Thymus (tissue), 11 donors: ENCODE results near the gene YBX2. TPM values are rescaled to one million over a fixed set of nuclear protein-coding genes. Genes with fewer than 3 reads are reported as not detected.

Experiments used
- DNase-seq, 9 donors: peaks; one replicate each; pipeline ENCODE4 v3.0.0-alpha.2; 2013; ENCODE audit warnings: low spot score in 9 of 9, low read depth in 6 of 9, missing footprints in 1 of 9
- H3K27ac ChIP-seq, 2 donors: one replicate each; pipeline ENCODE4 v1.5.1; 2013; ENCODE audit warnings: control low read depth in 1 of 2, low read depth in 1 of 2, low read length in 1 of 2, mild to moderate bottlenecking in 1 of 2, moderate library complexity in 1 of 2
- H3K27me3 ChIP-seq, 2 donors: one replicate each; pipeline ENCODE4 v1.5.1; 2013; ENCODE audit warnings: low read length in 1 of 2; ENCODE audit not compliant: control insufficient read depth in 2 of 2, insufficient read depth in 1 of 2
- H3K36me3 ChIP-seq, 2 donors: one replicate each; pipeline ENCODE4 v1.5.1; 2013; ENCODE audit warnings: low read length in 1 of 2, mild to moderate bottlenecking in 1 of 2, moderate library complexity in 1 of 2; ENCODE audit not compliant: control insufficient read depth in 2 of 2, insufficient read depth in 2 of 2
- H3K4me1 ChIP-seq, 2 donors: one replicate each; pipeline ENCODE4 v1.5.1; 2013; ENCODE audit warnings: low read length in 2 of 2; ENCODE audit not compliant: control insufficient read depth in 2 of 2, insufficient read depth in 2 of 2
- H3K4me3 ChIP-seq, 2 donors: one replicate each; pipeline ENCODE4 v1.5.1; 2013; ENCODE audit warnings: low read length in 2 of 2, control low read depth in 1 of 2, mild to moderate bottlenecking in 1 of 2
- H3K9me3 ChIP-seq, 2 donors: one replicate each; pipeline ENCODE4 v1.5.1; 2013; ENCODE audit warnings: low read length in 1 of 2, mild to moderate bottlenecking in 1 of 2; ENCODE audit not compliant: control insufficient read depth in 2 of 2, insufficient read depth in 1 of 2
- WGBS: extraction: QIAGEN DNeasy Blood & Tissue Kit; methylation state at CpG from one replicate; pipeline ENCODE4 v1.1.7; 2013; 5-methylcytosine and 5-hydroxymethylcytosine counted together
- polyA plus RNA-seq: library from polyadenylated mRNA; stranded (reverse); fragments of 200-250 nt; gene quantifications from one replicate; pipeline ENCODE4 v1.2.3, GENCODE V29; 2013
- total RNA-seq: library from RNA; stranded (reverse); fragments of 120-200 nt; gene quantifications from one replicate; pipeline ENCODE4 v1.2.4, GENCODE V29; 2013
- donor health status: healthy.

Gene YBX2
- total and polyA plus RNA-seq, 2 donors = 0.48 to 0.66 TPM

GRCh38 chr17:7254511-7254910 lies 39.9 kb downstream of the YBX2 start:
- peaks cover 40 to 43% of the 10 kb centered on the region in 2 donors for H3K36me3 ChIP-seq
- peaks cover 0 to 4% of the 10 kb centered on the region in 2 donors for H3K9me3 ChIP-seq
- no peak for DNase-seq
- peaks cover 12 to 18% of the 10 kb centered on the region in 2 donors for H3K4me1 ChIP-seq
- no peak overlapping the region for H3K4me3 ChIP-seq
- no peaks in the 10 kb centered on the region for H3K27me3 ChIP-seq
- H3K27ac ChIP-seq = no peak overlapping the region
- WGBS = 98% methylated on average over 4 of the region's 4 CpGs

- Histone ChIP-seq H3K27me3 (no peaks in the 10 kb centered on the region), H3K36me3 (peaks cover 26 to 36% of the 10 kb centered on the region in 2 donors), H3K4me1 (peaks cover 12 to 27% of the 10 kb centered on the region in 2 donors), H3K4me3 (peak overlapping the region; percentile 85 to 88), H3K9me3 (peaks cover 0 to 4% of the 10 kb centered on the region in 2 donors), H3K27ac (peak overlapping the region in 1 of 2 donors; percentile 97)
- DNase-seq = no peak
- WGBS = 93% methylated on average over 5 of the region's 5 CpGs
These were observed 41.4 kb downstream of the YBX2 start for GRCh38 chr17:7253082-7253481.

GRCh38 chr17:7252176-7253043 lies 42.0 kb downstream of the YBX2 start, which contains the start of gene ELP5:
Gene ELP5, plus strand, starts transcription at chr17:7252215. Its CDS starts 336 bp downstream, at chr17:7252551.
- Histone ChIP-seq H3K36me3 (peaks cover 20 to 33% of the 10 kb centered on the region in 2 donors), H3K27ac (peak within 1 kb of the TSS; percentile 97 to 99), H3K4me3 (peak within 1 kb of the TSS; percentile 85 to 88), H3K9me3 (peaks cover 0 to 4% of the 10 kb centered on the region in 2 donors), H3K4me1 (peaks cover 12 to 27% of the 10 kb centered on the region in 2 donors), H3K27me3 (no peaks in the 10 kb centered on the region)
- peak in 7 of 9 donors; percentile 65 to 91 (median 74) for DNase-seq
- 1% methylated on average over 55 of the region's 55 CpGs for WGBS

DNA sequence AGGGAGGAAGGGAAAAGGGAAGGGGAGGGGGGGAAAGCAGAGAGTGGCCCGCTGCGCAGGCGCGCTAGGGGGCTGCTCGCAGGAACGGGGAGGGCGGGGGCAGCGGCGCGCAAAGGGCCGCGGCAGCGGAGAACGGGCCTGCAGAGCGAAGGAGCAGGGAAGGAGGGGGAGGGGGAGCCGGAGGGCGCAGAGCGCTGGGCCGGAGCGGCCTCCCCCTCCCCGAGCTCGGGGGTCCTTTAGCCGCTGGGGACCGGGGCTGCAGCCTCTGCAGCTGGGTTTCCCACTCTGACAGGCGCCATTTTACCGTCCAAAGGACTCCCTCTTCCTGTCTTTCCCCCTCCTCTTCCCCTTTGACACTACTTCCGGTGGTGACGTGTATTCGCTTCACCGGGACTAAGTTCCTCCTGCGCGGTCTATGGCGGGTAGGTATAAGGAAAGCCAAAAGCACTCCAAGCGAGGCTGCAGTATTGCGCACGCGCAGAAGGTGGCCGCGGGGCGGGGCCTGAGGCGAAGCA lies 42.7 kb downstream of the YBX2 start, which contains the start of gene CTDNEP1:
Gene CTDNEP1, minus strand, starts transcription at position 74 of the 515 bp plus-strand sequence. CDS start 438 bp downstream, outside the sequence.
- peaks cover 0 to under 1% of the 10 kb centered on the region in 2 donors for H3K9me3 ChIP-seq
- H3K27me3 ChIP-seq = no peaks in the 10 kb centered on the region
- H3K36me3 ChIP-seq = peaks cover 20 to 32% of the 10 kb centered on the region in 2 donors
- DNase-seq = peak; percentile 98 to 100 (median 99)
- H3K4me1 ChIP-seq = peaks cover 12 to 27% of the 10 kb centered on the region in 2 donors
- peak within 1 kb of the TSS; percentile 85 to 88 for H3K4me3 ChIP-seq
- peak within 1 kb of the TSS; percentile 97 to 99 for H3K27ac ChIP-seq
- under 1% methylated on average over 41 of the region's 41 CpGs for WGBS

DNA sequence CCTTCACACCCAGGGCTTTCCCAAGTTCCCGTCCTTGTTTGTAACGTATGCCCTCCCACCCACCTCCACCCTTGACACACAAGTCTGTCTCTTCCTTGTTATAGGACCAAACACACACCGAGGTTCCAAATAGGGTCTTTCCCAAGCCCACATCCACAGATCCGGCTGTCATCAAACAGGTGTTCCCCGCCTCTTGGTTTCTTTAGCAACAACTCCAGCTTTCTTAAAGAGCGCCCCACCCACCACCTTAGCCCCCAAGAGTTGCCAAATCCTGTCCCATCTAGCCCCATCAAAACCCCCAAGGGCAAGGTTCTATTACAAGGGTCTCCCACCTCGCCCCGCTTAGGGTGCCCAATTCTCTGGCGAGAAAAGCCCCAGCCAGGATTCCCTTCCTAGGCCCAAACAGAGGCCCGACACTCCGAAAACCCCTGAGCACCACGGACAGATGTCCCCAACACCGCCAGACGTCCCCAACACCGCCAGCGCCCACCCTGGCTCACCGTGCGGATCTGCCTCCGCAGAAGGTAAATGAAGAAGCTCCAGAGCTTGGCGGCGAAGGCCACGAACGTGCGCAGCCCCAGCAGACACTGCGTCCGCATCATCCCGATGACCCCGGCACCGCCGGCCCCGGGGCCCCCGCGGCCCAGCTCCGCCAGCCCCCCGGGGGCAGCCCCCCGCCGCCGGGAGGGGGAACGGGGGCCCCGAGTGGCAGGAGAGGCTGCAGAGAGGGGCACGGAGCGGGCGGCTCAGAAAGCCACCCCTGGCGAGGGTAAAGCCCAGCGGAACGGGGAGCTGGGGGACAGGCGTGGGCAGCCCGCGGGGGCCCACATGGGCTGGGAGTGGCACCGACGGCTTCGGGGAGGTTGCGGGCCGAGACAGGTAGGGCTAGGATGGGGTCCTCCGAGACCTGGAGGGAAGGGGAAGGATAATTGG lies 43.5 kb downstream of the YBX2 start:
- DNase-seq = peak in 1 of 9 donors; percentile 31
- Histone ChIP-seq H3K9me3 (no peaks in the 10 kb centered on the region), H3K4me1 (peaks cover 12 to 27% of the 10 kb centered on the region in 2 donors), H3K27ac (peak overlapping the region; percentile 82 to 99), H3K4me3 (peak overlapping the region; percentile 85 to 88), H3K36me3 (peaks cover 19 to 32% of the 10 kb centered on the region in 2 donors), H3K27me3 (no peaks in the 10 kb centered on the region)
- WGBS = under 1% methylated on average over 55 of the region's 55 CpGs

DNA sequence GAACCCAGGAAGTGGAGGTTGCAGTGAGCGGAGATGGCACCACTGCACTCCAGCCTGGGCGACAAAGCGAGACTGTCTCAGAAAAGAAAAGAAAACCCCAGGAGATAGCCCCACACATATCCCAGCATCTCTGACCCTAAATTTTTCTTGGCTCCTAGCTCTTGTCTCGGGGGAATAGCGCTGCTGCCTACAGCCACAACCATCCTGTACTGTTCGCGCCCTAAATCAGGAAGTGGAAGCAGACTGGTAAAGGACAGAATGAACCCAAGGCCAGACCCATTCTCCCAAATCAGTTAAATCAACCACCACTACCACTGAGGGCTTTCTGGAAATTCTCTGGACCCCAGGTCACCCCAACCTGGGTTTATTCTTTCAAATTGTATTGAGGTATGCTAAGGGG lies 44.6 kb downstream of the YBX2 start:
- Histone ChIP-seq H3K9me3 (no peaks in the 10 kb centered on the region), H3K4me3 (peak overlapping the region; percentile 85 to 88), H3K4me1 (peaks cover 12 to 27% of the 10 kb centered on the region in 2 donors), H3K27me3 (no peaks in the 10 kb centered on the region), H3K27ac (peak overlapping the region in 1 of 2 donors; percentile 14), H3K36me3 (peaks cover 19 to 35% of the 10 kb centered on the region in 2 donors)
- no peak for DNase-seq
- 86% methylated on average over 7 of the region's 7 CpGs for WGBS

GRCh38 chr17:7249214-7249613 lies 45.2 kb downstream of the YBX2 start:
- Histone ChIP-seq H3K9me3 (no peaks in the 10 kb centered on the region), H3K4me3 (no peak overlapping the region), H3K27me3 (no peaks in the 10 kb centered on the region), H3K4me1 (peaks cover 12 to 27% of the 10 kb centered on the region in 2 donors), H3K36me3 (peaks cover 17 to 35% of the 10 kb centered on the region in 2 donors), H3K27ac (no peak overlapping the region)
- DNase-seq = no peak
- WGBS = 94% methylated on average over 6 of the region's 6 CpGs

GRCh38 chr17:7248796-7249195 lies 45.6 kb downstream of the YBX2 start:
- peaks cover 12 to 27% of the 10 kb centered on the region in 2 donors for H3K4me1 ChIP-seq

More at GRCh38 chr17:7248796-7249195, 45.6 kb downstream of the YBX2 start:
- DNase-seq = no peak
- Histone ChIP-seq H3K9me3 (no peaks in the 10 kb centered on the region), H3K27ac (no peak overlapping the region), H3K4me3 (no peak overlapping the region), H3K27me3 (no peaks in the 10 kb centered on the region), H3K36me3 (peaks cover 21 to 35% of the 10 kb centered on the region in 2 donors)
- WGBS = 96% methylated on average over 4 of the region's 4 CpGs
